ENCODE data around the gene SLC4A7. TPM values are rescaled to one million over a fixed set of nuclear protein-coding genes. Genes with fewer than 3 reads are reported as not detected.

Gene SLC4A7
- total RNA-seq, 2 experiments from 2014 or later: 62.1 to 62.3 TPM

GRCh38 chr3:27326202-27326601, 158.0 kb downstream of the SLC4A7 start:
- Mint-ChIP-seq H3K27me3 (no peaks in the 10 kb centered on the region), H3K27ac (no peak overlapping the region), H3K36me3 (peaks cover 7% of the 10 kb centered on the region), H3K9me3 (peaks cover 5% of the 10 kb centered on the region), H3K4me1 (ENCODE audit: low read depth) (no peaks in the 10 kb centered on the region), H3K4me3 (no peak overlapping the region)
- ChIA-PET CTCF (interaction anchor here (1.3 kb wide), 1 partner anchor 354 kb away, joined by 4 read pairs; no protein-coding TSS in a partner anchor), POLR2A (no interaction called here)
- DNase-seq: no peak
- intact Hi-C loops (cut with micrococcal nuclease): no loop called here

GRCh38 chr3:27325419-27325818, 158.8 kb downstream of the SLC4A7 start:
- Mint-ChIP-seq H3K36me3 (peaks cover 7% of the 10 kb centered on the region), H3K27ac (no peak overlapping the region), H3K4me3 (no peak overlapping the region), H3K9me3 (peaks cover 5% of the 10 kb centered on the region), H3K27me3 (no peaks in the 10 kb centered on the region), H3K4me1 (ENCODE audit: low read depth) (no peaks in the 10 kb centered on the region)
- intact Hi-C loops (cut with micrococcal nuclease): no loop called here
- ChIA-PET POLR2A (no interaction called here), CTCF (interaction anchor here (1.3 kb wide), 1 partner anchor 355 kb away, joined by 4 read pairs; no protein-coding TSS in a partner anchor)
- no peak for DNase-seq

GRCh38 chr3:27324686-27325085, 159.5 kb downstream of the SLC4A7 start:
- H3K27me3 Mint-ChIP-seq: no peaks in the 10 kb centered on the region
- peaks cover 7% of the 10 kb centered on the region for H3K36me3 Mint-ChIP-seq
- ChIA-PET POLR2A (no interaction called here), CTCF (interaction anchor here (1.3 kb wide), 1 partner anchor 13 kb away, joined by 4 read pairs; no protein-coding TSS in a partner anchor)
- no peak overlapping the region for H3K4me3 Mint-ChIP-seq
- DNase-seq: no peak
- no peak overlapping the region for H3K27ac Mint-ChIP-seq
- H3K9me3 Mint-ChIP-seq: peaks cover 5% of the 10 kb centered on the region
- H3K4me1 Mint-ChIP-seq (ENCODE audit: low read depth): no peaks in the 10 kb centered on the region
- intact Hi-C loops (cut with micrococcal nuclease): no loop called here

- H3K27me3 Mint-ChIP-seq: no peaks in the 10 kb centered on the region
- no peaks in the 10 kb centered on the region for H3K9me3 Mint-ChIP-seq
- ChIA-PET CTCF (interaction anchor here (1.3 kb wide), 1 partner anchor 12 kb away, joined by 4 read pairs; no protein-coding TSS in a partner anchor), POLR2A (no interaction called here)
- no peak overlapping the region for H3K4me3 Mint-ChIP-seq
- intact Hi-C loops (cut with micrococcal nuclease): no loop called here
- H3K4me1 Mint-ChIP-seq (ENCODE audit: low read depth): no peaks in the 10 kb centered on the region
- DNase-seq: no peak
- peaks cover under 1% of the 10 kb centered on the region for H3K36me3 Mint-ChIP-seq
- H3K27ac Mint-ChIP-seq: no peak overlapping the region
These were observed 161.1 kb downstream of the SLC4A7 start for GRCh38 chr3:27323087-27323570.

Other genes with a start within 250 kb of the SLC4A7 start
- gene NEK10, start 115.0 kb downstream of the SLC4A7 start, total RNA-seq: under 1 TPM; 0.36 to 0.48 TPM
- 1 to 10 TPM; 1.4 to 1.5 TPM for gene EOMES, start 237.9 kb upstream of the SLC4A7 start, total RNA-seq